NCI-H524 treated with DMSO at 0.1 percent for 48 hours (cell line): ENCODE data around the gene KIF26A.

Experiments used
- DNase-seq: peaks from one replicate; lab custom pipeline; 2025; lab: John Stamatoyannopoulos, UW

The KIF26A gene

GRCh38 chr14:104112609-104113571 is 25.5 kb upstream of the KIF26A start:
- DNase-seq: no peak

GRCh38 chr14:104113631-104114420 is 24.6 kb upstream of the KIF26A start:
- no peak for DNase-seq

- DNase-seq: no peak
These were observed 23.8 kb upstream of the KIF26A start for GRCh38 chr14:104114421-104115130.

DNA sequence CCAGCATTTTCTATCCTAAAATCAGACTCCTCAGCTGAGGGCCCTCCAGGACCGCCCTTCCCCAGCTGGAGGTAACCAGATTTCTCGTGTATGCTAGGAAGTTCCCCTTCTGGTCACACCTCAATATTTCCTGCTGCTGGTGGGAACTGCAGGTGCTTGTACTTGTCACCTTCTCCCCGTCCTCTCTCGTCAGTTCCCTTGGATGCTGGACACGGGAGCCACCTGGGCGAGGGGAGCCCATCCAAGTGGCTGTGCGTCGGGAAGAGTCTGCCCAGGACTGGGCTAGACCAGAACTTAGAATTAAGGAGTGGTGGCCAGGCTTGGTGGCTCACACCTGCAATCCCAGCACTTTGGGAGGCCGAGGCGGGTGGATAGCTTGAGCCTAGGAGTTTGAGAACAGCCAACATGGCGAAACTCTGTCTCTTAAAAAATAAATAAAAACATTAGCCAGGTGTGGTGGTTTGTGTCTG is 23.2 kb upstream of the KIF26A start:
- no peak for DNase-seq

GRCh38 chr14:104115691-104116287 is 22.6 kb upstream of the KIF26A start:
- no peak for DNase-seq

DNA sequence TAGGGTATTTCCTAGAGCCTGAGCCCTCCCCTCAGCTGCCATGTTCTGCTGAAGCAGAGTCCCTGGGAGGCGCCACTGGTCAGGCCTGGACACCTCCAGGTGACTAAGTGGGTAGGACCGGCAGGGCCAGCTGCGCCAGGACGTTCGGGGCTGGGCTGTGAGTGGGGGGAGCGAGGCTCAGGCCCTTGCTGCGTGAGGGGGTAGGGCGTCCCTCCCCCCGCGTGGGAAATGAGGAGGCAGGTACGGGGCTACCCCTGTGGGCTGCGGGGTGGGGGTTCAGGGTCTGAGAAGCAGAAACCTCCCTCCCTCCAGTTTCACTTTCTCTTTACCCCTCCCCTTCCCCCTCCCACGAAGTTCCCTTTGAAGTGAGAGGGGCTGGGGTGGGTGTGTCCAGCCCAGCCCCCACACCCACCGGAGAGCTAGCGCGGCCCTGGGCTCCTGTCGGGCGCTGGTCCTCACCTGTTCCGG is 22.1 kb upstream of the KIF26A start:
- no peak for DNase-seq

DNA sequence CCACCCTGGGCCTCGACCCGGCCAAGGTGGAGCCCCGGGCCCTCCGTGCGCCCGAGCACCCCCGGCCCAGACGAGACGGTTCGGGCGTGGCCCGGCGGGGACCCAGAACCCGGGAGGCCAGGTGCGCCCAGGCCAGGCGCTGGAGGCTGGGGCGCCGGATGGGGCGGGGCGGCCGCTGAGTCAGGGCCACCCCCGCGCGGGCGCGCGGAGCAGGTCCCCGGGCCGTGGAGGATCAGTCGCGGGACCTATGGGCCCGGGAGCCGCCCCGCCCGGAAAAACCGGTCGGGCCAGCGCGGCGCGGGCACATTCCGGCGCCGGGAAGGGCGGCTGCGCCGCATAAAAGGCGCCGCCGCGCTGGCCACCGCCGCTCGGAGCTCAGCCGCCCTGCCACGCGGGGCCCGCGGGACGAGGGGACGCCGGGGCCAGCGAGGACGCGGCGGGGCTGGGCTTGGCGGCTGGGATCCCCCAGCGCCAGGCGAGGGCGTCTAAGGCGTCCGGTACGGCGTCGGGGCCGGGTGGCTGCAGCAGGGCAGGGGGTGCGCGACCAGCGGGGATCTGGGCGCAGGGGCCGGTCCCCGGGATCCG is 21.5 kb upstream of the KIF26A start:
- DNase-seq: no peak

GRCh38 chr14:104117341-104118005 is 20.9 kb upstream of the KIF26A start:
- no peak for DNase-seq

DNA sequence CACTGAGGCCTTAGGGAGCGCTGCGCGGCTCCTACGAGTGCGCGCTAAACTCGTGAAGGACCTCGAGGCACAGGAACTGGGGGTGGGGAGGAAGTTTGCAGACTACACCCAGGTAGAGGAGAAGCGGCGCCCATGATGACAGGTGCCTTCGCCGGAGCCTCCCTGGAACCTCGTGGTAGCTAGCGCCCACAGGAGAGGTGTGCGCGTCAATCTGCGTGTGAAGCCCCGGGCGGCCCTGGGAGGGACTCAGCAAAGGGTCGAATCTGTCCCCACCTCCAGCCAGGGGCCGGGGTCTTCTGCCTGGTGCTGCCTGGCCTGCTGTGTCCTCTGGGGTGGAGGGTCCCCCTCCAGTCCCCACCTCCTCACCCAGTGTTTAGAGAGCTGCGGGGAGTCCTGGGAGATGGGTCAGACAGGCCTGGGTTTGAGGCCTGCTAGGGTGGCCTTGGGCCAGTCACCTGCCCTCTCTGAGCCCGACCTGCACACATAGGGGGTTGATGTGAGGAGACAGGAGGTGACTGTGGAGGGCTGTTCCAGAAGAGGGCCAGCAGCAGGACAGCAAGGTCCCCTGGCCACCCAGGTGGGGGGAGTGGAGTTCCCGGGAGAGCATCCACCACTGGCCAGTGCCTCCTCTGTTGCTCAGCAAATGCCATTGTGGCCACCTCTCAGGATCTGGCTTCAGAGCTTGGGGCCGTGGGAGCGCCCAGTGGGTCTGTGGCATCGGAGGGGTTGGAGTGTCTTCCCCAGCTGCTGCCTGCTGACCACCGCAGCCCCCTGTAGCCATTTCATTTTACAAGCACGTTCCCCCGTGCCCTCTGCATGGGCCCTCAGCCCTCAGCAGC is 20.2 kb upstream of the KIF26A start:
- no peak for DNase-seq

- no peak for DNase-seq
These were observed 19.3 kb upstream of the KIF26A start for GRCh38 chr14:104119119-104119487.

DNA sequence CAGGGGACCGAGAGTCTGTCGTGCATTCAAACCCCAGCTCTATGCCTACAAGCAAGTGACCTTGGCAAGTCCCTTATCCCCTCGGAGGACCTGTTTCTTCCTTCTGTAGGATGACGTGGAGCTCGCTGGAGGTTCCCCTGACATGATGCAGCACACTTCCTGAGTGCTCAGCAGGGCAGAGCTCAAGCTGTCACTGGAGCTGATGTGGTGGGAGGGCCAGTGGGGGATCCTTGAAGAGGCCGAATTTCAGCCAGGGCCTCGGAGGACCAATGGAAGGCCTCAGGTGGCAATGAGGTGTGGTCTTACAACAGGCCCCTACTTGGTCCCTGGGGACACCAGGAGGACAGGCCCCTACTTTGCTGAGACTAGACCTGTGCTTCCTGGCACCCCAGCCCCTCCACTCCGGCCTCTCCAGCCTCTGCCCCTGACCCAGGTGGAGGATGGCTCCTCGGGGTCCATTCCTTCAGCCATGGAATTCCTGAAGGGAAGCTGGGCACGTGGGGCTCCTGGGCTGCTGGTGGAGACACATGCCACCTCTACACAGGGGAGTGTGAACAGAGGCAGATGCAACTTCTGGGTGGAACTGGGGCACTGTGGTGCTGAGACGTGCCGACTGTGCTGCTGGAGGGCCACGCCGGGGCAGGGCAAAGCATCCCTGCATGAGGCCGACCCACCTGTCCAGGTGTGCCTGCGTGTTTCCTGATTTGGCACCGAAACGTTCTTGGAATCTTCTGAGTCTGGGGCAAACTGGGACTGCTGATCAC is 18.7 kb upstream of the KIF26A start:
- no peak for DNase-seq

- DNase-seq: no peak
These were observed 18.1 kb upstream of the KIF26A start for GRCh38 chr14:104120281-104120741.

DNA sequence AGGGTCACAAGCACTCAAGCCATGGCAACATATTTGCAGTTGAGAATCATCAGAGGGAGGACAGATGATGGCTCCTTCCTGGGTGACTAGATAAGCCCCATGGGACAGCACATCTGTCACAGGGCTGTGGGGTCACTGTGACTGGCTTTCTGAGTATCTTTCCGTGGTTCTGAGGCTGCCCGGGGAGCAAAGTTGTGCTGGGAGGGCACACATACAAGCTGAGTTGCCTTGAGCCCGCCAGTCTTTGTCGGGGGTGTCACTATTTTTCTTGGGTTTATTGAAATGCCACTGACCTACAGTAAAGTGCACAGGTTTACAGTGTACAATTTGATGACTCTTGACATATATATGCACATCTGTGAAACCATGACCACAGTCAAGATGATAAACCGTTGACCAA is 17.2 kb upstream of the KIF26A start:
- no peak for DNase-seq

GRCh38 chr14:104123879-104124278 is 14.5 kb upstream of the KIF26A start:
- DNase-seq: no peak

DNA sequence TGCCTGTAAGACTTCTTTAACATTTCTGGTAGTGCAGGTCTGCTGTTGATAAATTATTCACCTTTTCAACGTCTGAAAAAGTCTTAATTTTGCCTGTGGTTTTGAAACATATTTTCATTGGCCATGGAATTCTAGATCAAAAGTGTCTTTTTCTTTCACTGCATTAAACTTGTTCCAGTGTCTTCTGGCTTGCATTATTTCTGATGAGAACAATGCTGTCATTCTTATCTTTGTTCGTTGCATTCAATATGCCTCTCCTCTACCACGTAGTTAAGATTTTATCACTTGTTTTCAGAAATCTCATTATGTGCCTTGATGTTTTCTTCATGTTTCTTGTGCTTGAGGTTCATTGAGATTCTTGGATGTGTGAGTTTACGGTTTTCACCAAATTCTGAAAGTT is 13.4 kb upstream of the KIF26A start:
- DNase-seq: no peak

- no peak for DNase-seq
These were observed 11.6 kb upstream of the KIF26A start for GRCh38 chr14:104126753-104127152.

DNA sequence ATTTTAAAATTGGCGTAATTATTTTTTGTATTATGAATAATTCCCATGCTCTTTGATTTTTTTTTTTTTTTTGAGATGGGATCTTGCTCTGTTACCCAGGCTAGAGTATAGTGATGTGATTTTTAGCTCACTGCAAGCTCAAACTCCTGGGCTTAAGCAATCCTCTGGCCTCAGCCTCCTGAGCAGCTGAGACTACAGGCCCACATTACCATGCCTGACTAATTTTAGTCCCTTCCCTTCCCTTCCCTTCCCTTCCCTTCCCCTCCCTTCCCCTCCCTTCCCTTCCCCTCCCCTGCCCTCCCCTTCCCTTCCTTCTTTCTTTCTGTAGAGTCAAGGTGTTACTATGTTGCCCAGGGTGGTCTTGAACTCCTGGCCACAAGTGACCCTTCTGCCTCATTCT is 9.4 kb upstream of the KIF26A start:
- no peak for DNase-seq

- no peak for DNase-seq
These were observed 8.8 kb upstream of the KIF26A start for GRCh38 chr14:104129556-104129955.
